NCI-H128 (cell line): ENCODE data around the gene ETV5.
"Not testable (repeated sequence)": the region's sequence is repeated elsewhere in the genome, so short reads cannot be mapped to it uniquely, and the experiment has no call there.

ENCODE experiments used
- DNase-seq: peaks from one replicate; lab custom pipeline; 2025; ENCODE audit not compliant: unreplicated experiment; lab: John Stamatoyannopoulos, UW

Gene ETV5

DNA sequence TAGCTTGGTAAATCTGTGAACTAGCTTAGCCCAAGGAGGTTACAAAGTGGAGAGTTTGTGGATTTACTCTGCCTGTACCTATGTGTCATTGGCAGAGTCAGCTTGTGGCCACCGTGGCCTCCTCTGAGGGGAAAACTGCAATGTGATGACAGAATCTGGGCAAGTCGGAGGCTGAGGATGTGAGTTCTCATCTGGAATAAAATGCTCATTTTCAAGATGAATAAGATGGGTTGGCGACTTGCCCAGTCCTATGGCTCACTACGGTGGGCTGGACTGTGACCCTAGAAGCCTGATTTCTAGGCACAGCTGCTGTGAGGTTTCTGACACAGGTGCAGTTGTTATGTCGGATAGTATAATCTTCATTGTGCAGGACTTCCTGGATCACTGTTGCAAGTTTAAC lies 83.7 kb downstream of the ETV5 start:
- no peak for DNase-seq

DNA sequence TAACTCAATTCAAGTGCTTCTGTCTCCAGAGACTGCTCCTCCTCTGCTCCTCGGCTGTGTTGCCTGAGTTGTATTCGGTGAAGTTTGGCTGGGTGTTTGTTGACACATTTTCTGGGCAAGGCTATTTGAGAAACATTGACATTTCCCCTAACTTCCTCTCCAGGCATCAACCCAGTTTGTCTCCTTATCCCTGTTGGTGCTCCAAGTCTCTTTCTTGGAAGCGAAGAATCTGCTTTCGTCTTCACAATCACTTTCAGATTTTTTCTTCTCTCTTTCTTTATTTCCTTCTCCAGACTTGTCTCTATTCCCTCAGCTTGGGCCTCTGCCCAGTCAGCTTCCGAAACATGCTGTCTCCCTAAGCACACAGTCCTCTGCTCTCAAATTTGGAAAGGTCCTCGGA lies 84.7 kb downstream of the ETV5 start:
- no peak for DNase-seq

DNA sequence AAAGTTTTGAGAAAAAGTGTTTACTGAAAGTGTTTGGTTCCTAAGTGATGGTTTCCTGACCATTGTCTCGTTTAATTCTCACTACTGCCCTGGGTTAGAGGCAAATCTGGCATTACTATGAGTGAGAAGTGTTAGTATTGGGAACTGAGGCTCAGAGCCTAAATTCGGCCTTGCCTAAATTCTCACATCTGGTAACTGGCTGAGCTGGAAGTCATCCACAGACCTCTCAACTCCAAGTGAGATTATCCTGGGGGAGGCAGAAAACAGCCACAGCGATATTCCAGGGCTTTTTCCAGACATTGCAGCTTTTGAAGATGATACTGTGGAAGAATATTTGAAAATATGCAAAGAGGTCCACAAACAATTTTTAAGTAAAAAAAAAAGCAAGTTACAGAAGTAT lies 86.0 kb downstream of the ETV5 start:
- no peak for DNase-seq

DNA sequence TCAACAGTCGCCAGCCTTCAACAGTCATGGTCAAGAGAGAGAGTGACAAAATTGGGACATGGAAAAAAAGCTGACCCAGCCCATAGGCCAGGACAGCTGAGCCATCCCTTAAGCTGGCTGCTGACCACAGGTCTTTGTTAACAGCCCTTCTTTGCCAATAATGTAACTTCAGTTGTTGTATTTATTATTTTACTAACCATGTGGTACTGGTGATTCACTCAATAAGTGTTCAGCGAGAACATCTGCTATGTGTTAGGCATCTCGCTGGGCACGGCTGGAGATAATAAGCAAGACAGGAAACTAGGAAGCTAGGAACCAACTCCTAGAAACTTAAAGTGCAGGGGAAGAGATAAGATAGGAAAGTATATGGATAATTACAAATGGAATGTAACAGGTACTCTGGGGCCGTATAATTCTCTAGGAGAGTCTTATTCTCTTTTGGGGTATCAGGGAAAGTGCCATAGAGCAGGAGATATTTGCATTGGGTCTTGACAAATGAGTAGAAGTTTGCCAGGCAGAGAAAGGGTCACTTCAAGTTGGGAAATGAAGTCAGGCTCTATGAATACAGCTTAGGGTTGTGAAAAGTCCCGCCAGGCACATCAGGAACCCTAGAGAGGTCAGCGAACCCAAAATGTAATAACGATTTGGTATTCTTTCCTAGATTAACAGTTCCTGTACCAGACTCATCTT lies 87.1 kb downstream of the ETV5 start:
- DNase-seq = no peak

DNA sequence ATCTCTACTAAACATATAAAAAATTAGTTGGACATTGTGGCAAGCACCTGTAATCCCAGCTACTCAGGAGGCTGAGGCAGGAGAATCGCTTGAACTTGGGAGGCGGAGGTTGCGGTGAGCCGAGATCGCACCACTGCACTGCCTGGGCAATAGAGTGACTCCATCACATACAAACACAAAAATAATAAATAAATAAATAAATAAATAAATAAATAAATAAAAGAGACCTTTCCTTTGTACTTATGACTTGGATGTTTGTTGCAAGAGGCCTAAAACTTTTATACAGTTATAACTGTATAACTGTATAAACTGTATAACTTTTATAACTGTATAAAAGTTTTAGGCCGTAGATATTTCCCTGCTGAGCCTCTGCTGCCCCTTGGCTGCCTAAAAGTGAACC lies 87.6 kb downstream of the ETV5 start:
- DNase-seq = not testable (repeated sequence)

DNA sequence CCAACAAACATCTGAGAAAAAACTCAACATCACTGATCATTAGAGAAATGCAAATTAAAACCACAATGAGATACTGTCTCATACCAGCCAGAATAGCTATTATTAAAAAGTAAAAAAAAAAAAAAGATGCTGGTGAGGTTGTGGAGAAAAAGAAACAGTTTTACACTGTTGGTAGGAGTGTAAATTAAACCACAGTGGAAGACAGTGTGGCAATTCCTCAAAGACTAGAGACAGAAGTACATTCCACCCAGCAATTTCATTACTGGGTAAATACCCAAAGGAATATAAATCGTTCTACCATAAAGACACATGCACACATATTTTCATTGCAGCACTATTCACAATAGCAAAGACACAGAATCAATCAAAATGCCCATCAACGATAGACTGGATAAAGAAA lies 89.6 kb downstream of the ETV5 start:
- DNase-seq = not testable (repeated sequence)

DNA sequence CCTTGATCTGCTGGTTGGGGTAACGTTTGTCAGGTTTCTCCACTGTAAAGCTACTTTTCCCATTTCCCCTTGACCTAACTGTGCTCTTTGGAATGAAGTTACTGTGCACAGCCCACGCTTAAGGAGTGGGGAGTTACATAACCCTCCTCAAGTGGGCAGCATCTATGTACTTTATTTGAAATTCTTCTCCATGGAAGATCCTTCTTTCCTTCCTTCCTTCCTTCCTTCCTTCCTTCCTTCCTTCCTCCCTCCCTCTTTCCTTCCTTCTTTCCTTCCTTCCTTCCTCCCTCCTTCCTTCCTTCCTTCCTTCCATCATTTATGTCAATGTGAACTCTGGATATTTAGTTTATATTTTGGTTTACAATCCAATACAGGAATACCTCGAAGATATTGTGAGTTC lies 94.0 kb downstream of the ETV5 start:
- DNase-seq = no peak

DNA sequence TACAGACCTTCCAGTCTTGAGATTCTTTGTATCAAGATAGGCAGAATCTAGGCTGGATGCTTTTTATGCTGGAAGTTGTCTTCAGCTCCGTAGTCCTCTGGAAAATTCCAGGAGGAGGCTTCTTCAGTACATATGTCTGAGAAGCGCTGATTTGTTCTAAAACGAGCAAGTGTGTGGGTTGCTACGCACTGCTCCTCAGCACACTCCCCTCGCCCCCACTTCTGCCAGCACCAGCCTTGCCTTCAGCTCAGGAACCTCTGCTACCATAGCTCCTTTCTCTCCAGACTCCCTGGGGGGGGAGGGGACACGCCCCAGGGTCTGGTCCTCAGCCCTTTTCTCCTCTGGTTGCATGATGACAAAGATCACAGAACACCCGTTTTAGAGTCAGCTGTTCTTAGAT lies 95.6 kb downstream of the ETV5 start:
- no peak for DNase-seq

DNA sequence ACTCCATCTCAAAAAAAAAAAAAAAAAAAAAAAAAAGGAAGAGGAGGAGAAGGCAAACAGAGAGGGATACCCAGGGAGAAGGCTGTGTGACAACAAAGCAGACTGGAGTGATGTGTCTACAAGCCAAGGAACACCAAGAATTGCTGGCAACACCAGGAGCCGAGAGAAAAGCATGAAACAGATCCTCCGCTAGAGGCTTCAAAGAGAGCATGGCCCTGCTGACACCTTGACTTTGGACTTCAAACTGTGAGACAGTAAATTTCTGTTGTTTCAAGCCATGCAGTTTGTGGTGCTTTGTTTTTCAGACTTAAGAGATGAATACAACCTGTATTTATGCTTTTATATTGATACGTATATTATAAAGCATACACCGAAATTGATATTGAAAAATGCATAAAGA lies 96.8 kb downstream of the ETV5 start:
- DNase-seq = no peak

DNA sequence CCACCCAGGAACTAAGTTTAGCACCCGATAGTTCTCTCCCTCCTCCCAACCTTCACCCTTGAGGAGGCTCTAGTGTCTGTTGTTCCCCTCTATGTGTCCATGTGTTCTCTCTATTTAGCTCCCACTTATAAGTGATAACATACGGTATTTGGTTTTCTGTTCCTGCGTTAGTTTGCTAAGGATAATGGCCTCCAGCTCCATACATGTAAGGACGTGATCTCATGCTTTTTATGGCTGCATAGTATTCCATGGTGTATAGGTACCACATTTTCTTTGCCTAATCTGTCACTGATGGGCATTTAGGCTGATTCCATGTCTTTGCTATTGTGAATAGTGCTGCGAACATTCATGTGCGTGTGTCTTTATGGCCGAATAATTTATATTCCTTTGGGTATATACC lies 104.2 kb downstream of the ETV5 start:
- DNase-seq = no peak

DNA sequence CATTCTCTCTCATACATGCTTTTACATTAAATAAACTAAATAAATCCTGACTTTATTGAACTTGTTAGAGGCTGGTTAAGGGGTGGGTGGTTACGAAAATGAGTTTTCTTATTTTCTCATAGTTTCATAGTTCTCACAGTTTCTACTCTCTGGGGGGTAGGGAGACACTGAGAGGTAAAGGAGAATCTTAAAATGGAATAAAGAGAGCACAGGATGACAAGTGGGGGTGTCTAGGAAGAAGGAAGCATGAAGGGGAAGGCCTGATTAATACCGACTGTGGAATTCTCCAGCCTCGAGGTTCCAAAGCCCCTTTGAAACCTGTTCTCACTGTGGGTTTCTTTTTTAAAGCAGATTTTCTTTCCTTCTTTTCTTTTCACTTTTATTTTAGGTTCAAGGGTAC lies 104.7 kb downstream of the ETV5 start:
- DNase-seq = no peak

DNA sequence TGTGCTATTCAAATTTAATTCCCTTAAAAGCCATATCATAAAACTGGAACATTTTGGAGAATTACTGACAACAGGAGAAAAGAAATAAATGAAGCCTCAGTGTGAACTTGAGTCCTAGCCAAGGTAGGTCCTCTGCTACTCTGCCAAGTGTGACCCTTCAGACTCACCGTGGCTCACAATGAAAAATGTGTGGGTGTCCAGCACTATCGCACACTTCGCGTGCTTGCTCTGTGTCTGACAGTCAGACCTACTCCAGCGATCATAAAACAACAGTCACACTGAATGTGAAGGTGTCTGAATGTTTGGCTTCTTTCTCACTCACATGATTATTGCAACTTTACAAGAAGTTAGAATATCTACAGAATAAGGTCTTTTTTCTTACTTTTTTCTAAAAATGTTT lies 105.3 kb downstream of the ETV5 start:
- no peak for DNase-seq

DNA sequence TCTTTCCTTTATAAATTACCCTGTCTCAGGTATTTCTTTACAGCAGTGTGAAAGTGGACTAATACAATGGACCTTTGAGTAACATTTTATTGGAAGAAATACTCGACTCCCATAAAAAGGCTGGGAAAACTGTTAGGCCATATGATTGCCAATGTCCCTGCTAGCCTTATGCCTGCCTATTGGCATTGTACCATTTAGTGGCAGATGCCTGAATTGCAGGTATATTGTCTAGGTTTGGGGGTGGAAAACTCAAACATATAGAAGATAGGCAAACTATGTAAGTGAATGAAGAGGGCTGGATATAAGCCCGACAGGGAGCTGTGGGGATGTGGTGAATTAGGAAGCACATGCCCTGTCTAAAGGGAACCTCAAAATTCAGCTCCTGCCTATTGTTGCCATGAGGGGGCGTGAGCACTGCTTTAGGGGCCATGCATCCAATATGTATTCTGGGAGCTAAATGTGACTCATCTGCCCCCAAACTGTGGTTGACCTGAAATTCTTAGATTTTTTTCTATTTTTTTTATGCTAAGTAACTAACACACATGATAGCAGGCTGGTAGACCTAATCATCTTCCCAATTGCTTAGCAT lies 105.9 kb downstream of the ETV5 start:
- DNase-seq = no peak

DNA sequence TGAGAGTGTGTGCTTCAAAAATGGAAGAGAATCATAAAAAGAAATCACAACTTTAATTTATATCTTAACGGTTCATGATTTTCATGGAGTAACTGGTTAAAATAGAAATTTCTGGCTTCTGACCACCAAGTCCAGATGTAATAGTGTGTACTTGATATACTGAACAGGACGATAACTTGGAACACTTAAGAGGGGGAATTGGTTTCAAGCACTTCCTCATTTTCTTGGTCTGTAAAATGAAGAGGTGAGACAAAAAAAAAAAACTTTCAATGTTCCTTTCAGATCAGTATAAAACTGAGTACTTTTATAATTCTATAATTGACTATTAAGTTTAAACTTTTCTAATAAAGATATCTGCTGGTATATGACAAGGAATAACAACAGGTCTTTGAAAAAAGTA lies 107.0 kb downstream of the ETV5 start:
- no peak for DNase-seq

DNA sequence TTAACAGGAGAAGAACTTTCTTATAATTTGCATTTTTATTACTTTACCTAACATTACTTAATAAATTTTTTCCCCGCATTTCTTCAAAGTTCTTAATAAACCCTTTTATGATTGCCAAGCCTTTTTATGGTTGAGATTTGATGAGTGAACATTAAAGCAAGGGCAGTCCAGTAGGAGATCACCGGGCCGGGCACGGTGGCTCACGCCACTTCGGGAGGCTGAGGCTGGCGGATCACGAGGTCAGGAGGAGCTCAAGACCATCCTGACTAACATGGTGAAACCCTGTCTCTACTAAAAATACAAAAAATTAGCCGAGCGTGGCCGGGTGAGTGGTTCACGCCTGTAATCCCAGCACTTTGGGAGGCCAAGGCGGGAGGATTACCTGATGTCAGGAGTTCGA lies 109.7 kb downstream of the ETV5 start:
- no peak for DNase-seq

DNA sequence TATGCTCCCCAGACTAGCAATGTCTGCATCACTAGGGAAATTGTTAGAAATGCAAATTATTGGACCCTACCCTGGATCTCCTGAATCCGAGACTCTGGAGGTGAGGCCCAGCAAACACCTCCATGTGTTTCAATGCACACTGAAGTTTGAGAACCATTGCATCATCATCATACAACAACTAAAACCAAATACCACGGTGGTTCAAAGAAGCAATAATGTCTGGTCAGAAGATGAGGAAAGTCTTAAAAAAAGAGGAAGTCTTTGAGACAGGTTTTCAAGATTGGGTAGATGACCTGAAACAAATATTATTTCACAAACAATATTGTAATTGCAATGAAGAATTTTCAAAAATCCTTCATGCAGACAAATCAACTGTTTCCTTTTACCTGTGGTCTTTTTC lies 110.8 kb downstream of the ETV5 start:
- DNase-seq = no peak

DNA sequence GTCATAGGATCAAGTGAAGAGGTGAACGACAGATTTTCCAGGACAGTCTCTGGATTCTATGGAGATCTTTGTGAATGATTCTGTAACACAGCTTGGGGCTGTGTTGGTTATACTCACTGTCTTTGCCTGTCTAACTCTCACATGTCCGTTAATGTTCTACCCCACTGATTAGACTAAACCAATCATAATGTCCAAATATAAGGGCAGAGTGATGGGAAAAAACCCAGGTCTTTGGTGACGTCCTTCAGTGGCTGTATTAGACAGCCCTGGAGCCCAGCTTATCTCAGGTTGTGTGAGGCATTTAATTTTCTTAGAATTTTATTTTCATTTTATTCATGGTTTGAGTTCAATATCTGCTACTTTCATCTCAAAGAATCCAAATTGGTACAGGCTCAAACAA lies 111.8 kb downstream of the ETV5 start:
- DNase-seq = no peak
